HG02970 (cell line): ENCODE data around the gene CADPS2.

Source experiments
- ATAC-seq: cut with Tn5 transposase; IDR thresholded peaks from one replicate; pipeline ENCODE4 v1.9.1; 2021; ENCODE audit warnings: mild to moderate bottlenecking, moderate library complexity, moderate number of reproducible peaks; ENCODE audit not compliant: unreplicated experiment, low FRiP score

Gene CADPS2

DNA sequence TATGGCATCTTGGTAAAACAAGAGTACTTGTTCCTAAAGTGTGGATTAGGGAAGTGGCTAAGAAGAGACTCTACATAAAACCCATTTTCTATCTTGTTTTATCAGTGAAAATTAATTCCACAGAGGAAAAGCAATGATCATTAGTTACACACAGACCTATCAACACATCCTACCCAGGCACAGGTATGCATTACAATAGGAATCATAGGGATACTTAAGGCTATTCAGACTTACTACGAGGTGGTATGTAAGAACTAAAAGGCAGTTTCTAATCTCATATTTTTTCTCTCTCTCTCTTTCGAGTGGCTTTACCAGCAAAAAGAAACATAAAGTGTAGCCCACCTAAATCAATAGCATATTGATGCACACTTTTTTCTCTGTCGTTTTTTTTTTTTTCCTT, 415.4 kb downstream of the CADPS2 start:
- no peak for ATAC-seq

GRCh38 chr7:122468945-122469344, 417.3 kb downstream of the CADPS2 start:
- ATAC-seq, result no peak

GRCh38 chr7:122467661-122468449, 418.4 kb downstream of the CADPS2 start:
- ATAC-seq, result no peak

GRCh38 chr7:122465296-122465695, 421.0 kb downstream of the CADPS2 start:
- no peak for ATAC-seq

GRCh38 chr7:122463631-122464030, 422.6 kb downstream of the CADPS2 start:
- no peak for ATAC-seq

GRCh38 chr7:122460936-122461335, 425.3 kb downstream of the CADPS2 start:
- no peak for ATAC-seq

DNA sequence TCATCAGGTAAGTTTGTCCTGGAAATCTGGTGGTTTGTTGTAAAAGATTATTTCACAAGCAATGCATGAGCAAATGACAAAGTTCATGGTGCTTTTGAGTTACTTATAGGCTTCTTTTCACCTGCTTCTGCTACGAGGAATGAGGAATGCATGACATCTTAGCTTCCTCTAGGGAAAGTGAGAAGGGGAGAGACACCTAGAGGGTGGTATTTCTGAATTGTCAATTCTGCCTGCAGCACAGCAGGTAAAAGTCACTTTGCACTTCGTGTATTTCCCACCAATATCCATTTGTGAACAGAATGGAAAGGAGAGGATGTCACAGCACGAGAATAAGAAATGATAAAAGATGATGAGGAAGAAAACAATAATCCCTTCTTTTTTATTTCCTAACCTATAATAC, 428.3 kb downstream of the CADPS2 start:
- no peak for ATAC-seq

- ATAC-seq, result no peak
These were observed 428.9 kb downstream of the CADPS2 start for GRCh38 chr7:122457325-122457724.

- no peak for ATAC-seq
These were observed 431.3 kb downstream of the CADPS2 start for GRCh38 chr7:122454776-122455507.

DNA sequence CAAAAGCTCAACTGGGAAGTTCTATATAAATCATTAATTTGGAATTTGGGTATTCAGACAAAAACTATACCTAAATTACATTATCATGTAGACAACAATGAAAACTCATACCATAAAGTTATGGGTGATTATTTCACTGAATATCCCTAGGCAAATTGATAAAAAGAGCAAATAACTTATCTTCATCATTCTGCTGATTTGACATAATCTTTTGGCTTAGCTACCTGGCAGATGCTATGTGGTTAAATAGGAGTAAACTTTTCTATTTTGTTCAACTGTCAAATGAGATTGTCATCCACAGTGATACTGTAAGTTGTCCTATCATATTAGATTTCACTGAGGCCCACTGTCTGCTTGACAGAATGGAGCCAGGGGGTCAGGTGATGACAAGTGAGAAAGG, 432.8 kb downstream of the CADPS2 start:
- ATAC-seq, result no peak

DNA sequence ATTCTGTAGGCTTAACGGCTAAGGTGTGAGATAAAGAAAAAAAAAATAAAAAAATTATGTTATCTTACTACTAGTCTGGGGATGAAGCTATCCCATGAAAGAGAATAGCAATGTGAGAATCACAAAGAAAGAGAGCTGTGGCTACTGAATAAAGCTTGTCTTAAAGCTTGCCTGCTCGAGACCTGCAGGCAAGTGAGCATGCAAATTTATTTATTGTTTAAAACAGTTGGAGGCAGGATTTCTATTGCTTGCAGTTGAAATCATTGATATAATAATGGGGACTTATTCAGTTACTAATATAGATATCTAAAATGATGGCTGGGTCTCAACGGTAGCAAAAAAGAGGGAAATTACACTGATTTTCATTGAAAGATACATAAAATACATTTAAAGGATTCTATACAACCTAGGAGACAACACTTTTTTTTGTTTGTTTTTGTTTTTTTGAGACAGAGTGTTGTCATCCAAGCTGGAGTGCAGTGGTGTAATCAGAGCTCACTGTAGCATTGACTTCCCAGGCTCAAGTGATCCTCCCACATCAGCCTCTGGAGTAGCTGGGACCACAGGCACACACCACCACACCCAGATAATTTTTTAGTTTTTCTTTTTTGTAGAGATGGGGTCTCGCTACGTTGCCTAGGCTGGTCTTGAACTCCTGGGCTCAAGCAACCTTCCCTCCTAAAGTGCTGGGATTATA, 437.2 kb downstream of the CADPS2 start:
- no peak for ATAC-seq

GRCh38 chr7:122442929-122443328, 443.3 kb downstream of the CADPS2 start:
- ATAC-seq, result no peak

GRCh38 chr7:122438492-122438891, 447.8 kb downstream of the CADPS2 start:
- no peak for ATAC-seq

- no peak for ATAC-seq
These were observed 448.3 kb downstream of the CADPS2 start for GRCh38 chr7:122438006-122438405.

DNA sequence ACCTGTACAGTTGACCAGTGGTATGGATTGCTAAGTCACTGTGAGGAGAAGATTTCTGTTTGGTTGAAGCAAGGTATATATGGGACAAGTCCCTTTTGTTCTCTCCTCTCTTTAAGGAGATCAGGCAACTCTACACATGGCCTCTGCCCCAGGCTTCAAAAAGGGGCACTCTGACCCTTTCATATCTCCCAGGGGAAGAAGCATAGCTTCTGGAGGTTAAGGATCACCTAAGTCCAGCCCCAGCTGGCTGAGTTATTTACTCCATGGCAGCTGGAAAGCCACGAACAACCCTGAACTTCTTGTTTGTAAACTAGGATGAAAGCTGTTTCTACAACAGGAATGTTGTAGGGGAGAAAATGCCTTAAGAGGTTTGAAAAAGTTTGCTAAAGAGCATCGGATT, 452.5 kb downstream of the CADPS2 start:
- ATAC-seq, result no peak

DNA sequence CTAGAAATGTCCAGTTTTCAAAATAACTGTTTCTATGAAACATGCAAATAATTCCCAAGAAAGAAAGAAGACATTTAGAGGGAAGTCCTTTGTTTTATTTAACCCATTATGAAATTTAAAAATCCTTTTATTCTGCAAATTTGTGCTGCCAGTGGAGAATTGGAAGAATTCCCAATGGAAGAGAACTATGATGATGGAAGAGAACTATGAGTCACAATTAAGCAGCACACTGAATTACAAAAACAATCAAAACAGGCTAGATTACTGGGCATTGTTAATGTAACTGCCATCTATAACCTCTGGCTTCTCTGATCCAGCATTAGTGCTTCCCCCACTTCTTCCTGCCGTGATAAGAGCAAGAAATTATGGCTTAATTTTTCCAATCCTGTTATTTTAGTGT, 455.6 kb downstream of the CADPS2 start:
- no peak for ATAC-seq

DNA sequence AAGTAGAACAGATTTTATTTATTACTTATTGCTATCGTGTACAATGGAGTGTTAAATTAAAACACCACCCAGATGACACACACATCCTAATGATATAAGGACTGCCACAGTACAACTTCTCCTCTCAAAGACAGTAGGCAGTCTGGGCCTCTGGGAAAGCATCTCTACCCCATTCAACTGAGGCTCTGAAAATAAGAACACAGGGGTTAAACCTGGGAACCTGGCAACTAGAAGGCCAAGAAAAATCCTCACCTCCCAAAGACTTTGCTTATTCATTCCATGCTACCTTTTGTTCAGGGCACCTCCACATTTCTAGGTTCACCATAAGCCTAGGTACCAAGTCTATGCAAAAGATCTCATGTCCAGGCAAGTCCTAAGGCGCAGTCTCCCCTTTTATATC, 456.3 kb downstream of the CADPS2 start:
- ATAC-seq, result no peak

- no peak for ATAC-seq
These were observed 460.5 kb downstream of the CADPS2 start for GRCh38 chr7:122425731-122426130.

DNA sequence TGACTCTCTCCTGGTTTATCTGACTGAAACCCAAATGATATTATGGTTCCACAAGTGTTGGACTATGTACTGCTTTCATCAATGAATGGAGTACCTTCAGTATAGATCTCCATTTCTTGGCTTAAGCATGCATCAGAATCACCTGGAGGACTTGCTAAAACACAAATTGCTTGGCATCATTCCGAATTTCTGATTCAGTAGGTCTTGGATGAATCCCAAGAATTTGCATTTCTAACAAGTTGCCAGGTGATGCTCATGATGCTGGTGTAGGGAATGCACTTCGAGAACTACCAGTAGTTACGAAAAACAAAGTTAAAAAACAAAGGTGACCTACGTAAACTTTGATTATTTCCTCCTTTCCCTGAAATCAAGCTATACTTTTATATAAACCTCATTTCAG, 462.7 kb downstream of the CADPS2 start:
- ATAC-seq, result no peak

- no peak for ATAC-seq
These were observed 469.9 kb downstream of the CADPS2 start for GRCh38 chr7:122416336-122416735.

GRCh38 chr7:122415510-122415909, 470.8 kb downstream of the CADPS2 start:
- ATAC-seq, result no peak
